Measurements from ENCODE around the gene CDH12.

Gene CDH12

DNA sequence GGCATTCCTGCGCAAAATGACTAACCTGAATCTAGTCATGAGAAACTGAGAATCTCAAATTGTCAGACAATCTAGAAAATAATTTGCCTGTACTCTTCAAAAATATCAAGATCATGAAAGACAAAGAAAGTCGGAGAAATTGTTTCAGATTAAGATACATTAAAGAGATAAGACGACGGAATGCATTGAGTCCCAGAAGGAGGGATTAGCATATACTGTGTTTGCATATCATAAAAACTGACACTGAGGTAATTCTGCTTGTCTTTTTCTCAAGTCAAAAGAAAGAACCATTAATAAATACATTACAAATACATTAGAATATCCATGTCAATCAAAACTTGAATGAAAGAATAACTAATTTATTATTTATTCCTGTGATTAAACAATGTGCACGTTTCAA, 88.4 kb downstream of the CDH12 start:
- no peak for DNase-seq

DNA sequence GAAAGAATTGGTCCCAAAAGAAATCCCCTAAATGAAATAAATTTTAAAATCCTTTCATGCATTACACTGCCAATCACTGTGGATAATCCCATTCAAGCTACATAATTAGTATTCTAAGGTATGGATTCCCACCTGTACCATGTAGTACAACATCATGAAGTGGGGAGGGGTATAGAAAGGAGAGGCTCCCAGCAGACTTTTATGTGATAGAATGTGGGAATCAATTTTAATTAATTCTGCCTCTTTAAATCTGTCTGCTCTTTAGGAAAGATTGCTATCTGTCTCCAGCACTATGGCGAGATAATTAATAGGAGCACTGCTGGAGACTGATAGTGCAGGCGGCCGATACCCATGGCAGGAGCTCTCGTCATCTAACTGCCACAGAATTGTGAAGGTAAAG, 95.4 kb downstream of the CDH12 start:
- DNase-seq = no peak

- no peak for DNase-seq
Measured at GRCh38 chr5:22754155-22754554, 99.0 kb downstream of the CDH12 start.

GRCh38 chr5:22751536-22751935, 101.6 kb downstream of the CDH12 start:
- DNase-seq = no peak

- DNase-seq = no peak
Measured at GRCh38 chr5:22736443-22737003, 116.6 kb downstream of the CDH12 start.

DNA sequence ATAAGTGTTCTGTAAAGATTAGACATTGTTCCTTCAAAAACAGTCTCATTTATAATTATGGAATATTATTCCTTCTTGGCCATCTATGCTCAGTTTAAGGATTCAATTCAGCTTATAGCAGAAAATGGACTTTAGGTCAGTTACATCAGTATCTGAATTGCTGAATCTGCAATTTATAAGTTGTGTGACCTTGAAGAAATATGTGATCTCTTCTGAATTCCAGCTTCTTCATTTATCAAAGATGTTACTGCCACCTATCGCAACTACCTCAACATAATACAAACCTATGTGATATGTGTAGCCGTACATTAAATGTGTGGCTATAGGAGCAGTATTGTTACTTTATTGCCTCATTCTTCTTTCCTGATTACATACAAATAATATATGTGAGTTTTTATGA, 118.2 kb downstream of the CDH12 start:
- DNase-seq = no peak

DNA sequence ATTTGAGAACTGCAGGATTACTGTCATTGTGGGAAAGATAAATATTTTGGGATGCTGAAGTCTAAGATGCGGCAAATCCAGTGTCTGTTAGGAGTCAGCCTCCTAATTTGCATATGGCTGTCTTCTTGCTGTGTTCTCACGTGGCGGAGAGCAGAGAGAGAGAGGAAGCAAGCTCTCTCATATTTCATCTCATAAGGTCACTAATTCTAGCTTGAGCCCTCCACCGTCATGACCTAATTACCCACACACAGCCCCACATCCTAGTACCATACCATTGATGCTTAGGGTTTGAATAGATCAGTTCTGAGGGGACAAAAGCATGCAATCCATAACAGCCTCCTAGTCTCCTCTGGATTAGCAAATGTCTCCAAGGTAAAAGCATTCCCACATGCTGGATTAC, 124.5 kb downstream of the CDH12 start:
- DNase-seq = no peak

- no peak for DNase-seq
Measured at GRCh38 chr5:22722491-22722890, 130.7 kb downstream of the CDH12 start.

- DNase-seq = no peak
Measured at GRCh38 chr5:22722056-22722455, 131.1 kb downstream of the CDH12 start.

DNA sequence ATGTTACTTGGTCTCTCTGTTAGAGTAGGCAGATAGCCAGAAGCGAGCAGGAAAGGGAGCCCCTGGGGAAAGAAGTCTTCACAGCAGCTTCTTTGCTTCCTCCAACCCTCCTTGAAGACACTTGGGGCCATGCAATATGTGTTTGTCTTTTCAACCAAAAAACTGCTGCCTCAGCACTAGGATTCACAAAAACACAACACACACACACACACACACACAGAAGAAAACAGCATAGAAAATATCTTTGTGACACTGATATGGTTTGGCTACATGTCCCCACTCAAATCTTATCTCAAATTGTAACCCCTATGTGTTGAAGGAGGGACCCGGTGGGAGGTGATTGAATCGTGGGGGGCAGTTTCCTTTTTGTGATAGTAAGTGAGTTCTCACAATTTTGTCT, 133.3 kb downstream of the CDH12 start:
- no peak for DNase-seq

- no peak for DNase-seq
Measured at GRCh38 chr5:22710660-22711059, 142.5 kb downstream of the CDH12 start.

DNA sequence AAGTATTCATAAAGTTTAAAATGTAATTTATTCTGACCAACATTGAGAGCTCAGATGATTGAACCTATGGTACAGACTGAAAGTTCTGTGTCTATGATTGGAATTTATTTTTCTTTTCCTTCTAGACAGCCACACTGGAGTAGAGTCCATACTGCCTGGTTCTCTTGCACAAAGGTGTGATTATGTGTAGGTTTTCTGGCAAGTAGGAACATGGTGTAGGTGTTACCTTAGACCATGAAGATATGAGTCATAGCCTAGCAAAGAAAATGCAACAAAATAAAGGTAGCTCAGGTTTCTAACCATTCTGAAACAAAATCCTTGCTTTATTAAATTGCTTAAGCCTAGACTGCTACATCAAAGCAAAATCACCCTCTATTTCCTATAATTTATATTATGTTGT, 143.4 kb downstream of the CDH12 start:
- no peak for DNase-seq

DNA sequence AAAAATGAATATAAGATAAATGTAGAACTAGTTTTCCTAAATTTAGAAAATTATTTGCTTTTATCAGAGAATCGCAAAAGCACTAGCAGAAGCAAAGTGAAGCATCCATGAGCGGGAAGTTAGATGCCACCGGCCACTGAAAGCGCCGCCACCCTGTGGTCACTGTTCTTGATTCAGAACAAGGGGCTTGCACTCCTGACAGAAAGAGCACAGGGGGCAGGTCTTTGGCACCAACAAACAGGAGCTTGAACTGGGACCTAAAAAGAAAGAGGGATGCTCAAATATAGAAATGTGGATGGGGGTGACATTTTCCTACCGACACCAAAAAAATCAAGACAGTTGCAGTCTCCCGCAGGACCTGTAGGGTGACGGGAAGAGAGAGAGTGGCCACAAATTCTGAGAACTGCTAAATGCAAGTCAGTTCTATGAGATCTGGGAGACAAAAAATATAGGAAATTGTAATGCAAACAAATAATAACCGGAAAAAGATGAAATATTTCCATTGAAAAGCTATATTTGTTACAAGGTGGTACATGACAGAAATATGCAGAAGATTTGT, 144.3 kb downstream of the CDH12 start:
- no peak for DNase-seq

DNA sequence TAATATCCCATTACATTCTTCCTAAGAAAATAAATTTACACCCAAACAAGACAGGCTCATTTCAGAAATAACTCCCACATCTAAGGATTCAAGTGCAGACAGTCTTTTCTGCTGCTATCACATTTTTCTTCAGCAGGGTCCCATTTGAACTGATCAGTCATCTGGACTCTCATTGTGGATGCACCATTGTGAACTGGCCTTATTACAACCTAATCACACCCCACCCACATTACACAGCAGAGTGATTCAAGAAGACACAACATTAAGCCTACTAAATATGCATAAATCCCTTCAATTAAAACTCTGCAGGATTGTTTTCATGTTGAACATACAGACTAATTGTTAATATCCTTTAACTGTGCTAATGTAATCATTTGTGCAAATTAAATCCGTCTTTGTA, 146.2 kb downstream of the CDH12 start:
- no peak for DNase-seq

GRCh38 chr5:22699319-22699718, 153.8 kb downstream of the CDH12 start:
- no peak for DNase-seq

DNA sequence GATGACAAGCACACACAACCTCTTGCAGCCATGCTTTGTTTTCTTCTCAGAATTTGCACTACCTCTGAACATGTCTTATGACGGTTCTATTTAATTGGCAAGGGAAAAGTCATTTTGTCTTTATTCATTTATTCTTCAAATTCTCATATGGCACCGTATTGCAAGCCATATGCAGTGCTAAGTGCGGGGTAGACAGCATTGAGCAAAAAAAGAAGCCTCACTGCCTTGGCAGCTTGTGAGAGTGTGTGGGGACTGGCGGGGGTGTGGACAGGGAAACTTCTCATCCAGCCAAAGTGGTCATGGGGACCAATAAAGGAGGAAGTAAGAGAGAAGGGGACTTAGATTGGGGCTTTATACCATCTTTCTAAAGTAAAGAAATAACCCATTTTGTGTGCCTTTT, 160.0 kb downstream of the CDH12 start:
- no peak for DNase-seq

- no peak for DNase-seq
Measured at GRCh38 chr5:22683050-22683449, 170.1 kb downstream of the CDH12 start.

- no peak for DNase-seq
Measured at GRCh38 chr5:22678886-22679285, 174.3 kb downstream of the CDH12 start.

GRCh38 chr5:22673131-22673530, 180.0 kb downstream of the CDH12 start:
- DNase-seq = no peak

DNA sequence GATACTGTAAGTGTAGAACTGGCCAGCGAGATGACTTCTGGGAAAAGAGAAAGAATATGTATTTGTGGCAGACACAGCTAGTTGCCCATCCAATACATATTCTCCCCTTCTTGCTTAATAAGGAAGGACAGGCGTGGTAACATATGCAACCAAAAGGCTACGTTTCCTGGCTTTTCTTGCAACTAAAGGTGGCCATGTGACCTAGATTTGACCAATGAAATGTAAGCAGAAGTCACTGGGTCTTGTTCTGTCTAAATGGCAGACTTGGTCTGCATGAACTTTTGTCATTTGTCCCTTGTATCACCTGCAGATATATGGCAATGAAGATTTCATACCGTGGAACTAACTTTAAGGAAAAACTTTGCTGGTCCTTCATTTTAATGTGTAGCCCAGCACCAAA, 183.8 kb downstream of the CDH12 start:
- no peak for DNase-seq

GRCh38 chr5:22665801-22666200, 187.3 kb downstream of the CDH12 start:
- DNase-seq = peak; percentile 4

DNA sequence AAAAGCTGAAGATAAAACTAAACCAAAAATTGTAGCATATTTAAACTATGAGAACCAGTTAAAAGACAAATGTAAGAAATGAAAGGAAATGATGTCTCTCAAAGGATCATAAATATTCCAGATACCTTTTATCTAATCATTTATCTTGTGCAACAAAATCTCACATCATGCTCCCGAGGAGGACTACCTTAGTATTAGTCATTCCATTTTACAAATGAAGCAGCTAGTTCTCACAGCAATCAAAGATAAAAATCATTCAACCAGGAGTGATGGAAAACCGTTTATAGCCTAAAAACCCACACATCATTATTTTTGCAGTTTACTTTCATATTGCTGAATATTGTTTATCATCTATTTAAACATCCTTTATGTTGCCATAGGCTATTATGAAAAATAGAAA, 190.0 kb downstream of the CDH12 start:
- no peak for DNase-seq

DNA sequence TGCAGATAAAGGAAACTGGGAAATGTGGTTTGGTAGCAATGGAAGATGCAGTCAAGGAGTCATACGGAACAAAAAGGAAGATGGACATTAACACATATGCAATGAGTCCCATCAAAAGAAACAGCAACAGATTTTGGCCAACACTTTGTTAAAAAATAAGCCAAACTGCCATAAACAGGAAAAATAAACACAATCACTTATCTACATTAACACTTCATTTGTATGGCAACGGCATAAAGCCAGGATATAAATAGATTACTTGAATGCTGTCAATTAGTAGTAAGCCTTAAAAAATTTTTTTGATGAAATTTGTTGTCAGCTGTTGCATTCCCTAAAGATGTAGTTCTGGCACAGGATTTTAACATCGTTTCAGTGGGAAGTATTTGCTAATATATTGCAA, 190.8 kb downstream of the CDH12 start:
- no peak for DNase-seq

DNA sequence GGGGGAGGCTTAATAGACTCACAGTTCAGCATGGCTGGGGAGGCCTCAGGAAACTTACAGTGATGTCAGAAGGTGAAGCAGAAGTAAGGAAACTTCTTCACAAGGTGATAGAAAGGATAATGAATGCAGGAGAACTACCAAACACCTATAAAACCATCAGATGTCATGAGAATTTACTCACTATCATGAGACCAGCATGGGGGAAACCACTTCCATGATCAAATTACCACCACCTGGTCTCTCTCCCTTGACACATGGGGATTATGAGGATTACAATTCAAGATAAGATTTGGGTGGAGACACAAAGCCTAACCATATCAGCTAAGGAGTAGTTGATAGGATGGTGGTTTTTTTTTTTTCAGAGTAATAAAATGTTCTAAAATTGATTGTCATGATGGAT, 201.8 kb downstream of the CDH12 start:
- no peak for DNase-seq

DNA sequence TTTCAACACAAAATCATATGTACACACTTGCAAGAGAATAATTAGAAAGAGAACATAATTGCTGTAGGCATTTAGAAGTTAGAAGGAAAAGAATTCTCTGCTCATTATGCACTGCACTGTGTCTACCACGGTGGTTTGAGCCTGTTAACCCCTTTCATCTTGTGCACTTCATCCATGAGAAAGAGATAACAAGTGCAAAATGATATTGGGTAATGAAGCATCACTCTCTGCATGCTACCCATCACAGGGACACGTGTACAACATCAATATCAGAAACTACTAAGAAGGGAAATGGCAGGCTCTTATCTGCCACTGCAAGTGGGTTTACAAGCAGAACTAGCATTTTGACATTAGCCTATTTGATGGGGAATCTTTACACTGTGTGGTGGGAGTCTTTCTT, 202.6 kb downstream of the CDH12 start:
- DNase-seq = no peak

All from fibroblast of skin of abdomen (primary cell).